ENCODE data around the gene PYDC2.

The PYDC2 gene
- long read RNA-seq, donor 1 = 0 reads
- long read RNA-seq, donor 2 = 0 reads
- long read RNA-seq, donor 3 = 0 reads
- long read RNA-seq, donor 4 = 0 reads
- long read RNA-seq, donor 5 = 0 reads
- long read RNA-seq, donor 6 = 0 reads
- long read RNA-seq, donor 7 = 0 reads
- long read RNA-seq, donor 8 = 0 reads

DNA sequence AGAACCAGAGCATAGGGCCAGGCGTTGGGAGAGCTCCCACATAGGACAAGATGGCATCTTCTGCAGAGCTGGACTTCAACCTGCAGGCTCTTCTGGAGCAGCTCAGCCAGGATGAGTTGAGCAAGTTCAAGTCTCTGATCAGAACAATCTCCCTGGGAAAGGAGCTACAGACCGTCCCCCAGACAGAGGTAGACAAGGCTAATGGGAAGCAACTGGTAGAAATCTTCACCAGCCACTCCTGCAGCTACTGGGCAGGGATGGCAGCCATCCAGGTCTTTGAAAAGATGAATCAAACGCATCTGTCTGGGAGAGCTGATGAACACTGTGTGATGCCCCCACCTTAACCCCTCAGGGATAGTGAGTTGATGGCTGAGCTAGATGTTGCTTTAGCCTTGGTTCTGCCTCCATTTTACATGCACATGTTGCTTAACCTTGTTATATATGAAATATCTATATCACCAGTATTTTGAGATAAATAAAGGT is at the start of gene PYDC2:
Gene PYDC2 (plus strand): TSS at position 51 of the 483 bp plus-strand sequence. CDS start 0 bp downstream, at position 51.
- no peak for DNase-seq

DNA sequence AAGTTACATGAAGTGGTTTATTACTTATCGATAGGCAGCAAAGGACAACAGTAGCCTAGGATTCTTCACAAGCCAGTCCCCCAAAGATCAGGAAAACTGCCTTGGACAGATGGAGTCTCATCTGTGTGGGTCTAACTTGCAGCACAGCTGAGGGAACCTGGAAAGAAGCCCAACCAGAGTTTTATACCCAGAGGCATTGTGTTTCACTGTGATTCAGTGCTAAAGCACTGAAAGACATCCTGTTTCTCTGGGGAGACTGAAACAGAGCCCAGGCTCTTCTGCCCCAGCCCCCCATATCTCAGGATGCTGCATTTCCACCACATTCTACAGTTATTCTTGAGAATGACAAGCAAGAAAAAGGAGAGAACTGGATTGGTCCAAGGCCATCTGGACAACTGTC is 48.2 kb upstream of the PYDC2 start:
- DNase-seq = no peak

DNA sequence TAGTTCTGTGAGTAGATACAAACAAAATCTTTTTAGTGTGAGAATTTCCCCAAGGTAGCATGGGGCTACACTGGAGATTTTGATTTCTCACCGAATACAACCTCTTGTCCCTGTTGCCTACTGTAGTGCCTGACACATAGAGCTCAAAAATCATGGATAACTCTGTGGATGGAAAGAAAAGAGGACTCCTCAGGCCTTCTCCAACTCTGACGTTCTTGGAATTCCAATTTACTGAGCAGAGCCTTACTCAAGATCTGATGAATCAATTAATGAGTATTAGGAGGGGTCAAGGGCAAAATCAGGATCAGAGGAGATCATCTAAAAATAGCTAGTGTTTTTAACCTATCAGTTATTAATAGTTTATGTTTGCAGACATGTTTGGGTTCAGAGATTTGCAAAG is 46.7 kb upstream of the PYDC2 start:
- no peak for DNase-seq

DNA sequence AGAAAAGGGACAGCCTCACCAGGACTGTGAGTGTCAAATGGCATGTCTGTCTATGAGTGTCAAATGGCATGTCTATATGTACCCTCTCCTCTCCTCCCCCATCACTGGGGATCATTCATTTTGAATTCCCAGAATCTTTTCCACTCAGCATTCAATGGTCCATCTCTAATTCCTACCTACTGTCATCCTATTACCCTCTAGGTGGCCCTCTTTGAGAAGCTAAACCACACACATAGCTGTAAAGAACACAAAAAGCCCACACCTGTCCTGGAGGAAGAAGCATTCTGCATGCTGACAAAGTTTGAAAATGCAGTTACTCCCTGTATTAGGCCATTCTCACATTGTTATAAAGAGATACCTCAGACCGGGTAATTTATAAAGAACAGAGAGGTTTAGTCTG is 46.2 kb upstream of the PYDC2 start:
- DNase-seq = no peak

DNA sequence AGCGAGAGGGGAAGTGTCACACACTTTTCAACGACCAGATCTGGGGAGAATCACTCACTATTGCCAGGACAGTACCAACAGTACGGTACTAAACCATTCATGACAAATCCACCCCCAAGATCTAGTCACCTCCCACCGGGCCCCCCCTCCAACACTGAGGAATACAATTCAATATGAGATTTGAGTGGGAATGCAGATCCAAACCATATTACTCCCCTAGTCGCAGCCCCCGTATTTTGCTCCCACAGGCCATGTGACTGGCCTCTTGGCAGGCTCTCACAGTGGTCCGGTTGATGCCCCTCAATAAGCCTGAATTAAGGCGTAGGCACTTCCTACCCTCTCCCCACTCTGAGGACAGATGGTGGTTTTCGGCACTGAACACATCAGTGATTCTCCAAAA is 45.4 kb upstream of the PYDC2 start:
- no peak for DNase-seq

DNA sequence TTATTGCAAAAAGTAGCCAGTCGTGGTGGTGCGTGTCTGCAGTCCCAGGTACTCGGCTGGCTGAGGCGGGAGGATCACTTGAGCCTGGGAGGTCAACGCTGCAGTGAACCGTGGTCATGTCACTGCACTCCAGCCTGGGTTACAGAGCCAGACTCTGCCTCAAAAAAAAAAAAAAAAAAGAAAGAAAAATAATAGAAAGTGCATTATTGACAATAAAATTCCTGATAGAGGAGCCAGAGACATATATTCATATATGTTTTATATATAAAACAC is 43.6 kb upstream of the PYDC2 start:
- DNase-seq = no peak

DNA sequence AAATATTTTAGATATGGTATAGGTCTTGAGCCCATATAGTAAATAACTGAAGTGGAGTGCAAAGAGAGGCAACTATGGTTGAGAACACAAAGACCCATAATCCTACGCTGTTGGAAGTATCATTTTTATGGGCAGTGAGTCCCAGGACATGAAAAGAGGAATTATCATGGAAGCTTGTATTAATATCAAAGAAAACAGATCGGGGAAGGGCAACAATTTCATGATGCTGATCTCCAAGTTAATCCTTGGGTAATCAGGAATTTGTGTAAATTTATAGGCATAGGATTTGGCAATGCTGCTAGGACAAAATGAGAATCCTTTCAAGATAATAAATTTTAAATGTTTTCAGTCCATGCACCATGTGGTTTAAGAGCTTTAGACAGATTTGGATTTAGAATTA is 40.2 kb upstream of the PYDC2 start:
- DNase-seq = no peak

DNA sequence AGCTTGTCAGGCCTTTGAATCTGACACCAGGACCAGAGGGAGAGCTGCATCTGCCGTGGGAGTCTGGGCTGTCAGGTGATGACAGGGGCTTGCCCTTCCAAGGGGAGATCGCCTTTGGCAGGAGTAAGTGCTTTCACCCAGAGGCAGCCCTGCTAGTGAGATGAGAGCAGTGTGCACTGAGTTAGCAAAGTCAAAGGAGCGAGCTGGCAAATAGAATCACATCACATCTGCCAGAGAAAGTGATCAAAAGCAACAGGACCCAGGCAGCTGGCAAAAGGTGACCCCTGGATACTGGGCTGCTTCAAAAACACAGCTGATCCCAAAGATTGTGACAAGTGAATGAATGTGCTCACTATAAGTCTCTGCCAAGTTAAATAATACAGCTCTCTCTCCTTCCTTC is 36.1 kb upstream of the PYDC2 start:
- DNase-seq = no peak

DNA sequence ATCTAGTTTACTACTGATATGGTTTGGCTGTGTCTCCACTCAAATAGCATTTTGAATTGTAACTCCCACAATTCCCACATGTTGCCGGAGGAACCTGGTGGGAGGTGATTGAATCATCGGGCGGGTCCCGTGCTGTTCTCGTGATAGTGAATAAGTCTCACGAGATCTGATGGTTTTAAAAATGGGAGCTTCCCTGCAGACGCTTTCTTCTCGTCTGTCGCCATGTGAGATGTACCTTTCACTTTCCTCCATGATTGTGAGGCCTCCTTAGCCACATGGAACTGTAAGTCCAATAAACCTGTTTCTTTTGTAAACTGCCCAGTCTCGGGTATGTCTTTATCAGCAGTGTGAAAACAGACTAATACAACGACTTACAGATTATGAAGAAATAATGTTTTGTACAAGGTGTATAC is 35.6 kb upstream of the PYDC2 start:
- no peak for DNase-seq

DNA sequence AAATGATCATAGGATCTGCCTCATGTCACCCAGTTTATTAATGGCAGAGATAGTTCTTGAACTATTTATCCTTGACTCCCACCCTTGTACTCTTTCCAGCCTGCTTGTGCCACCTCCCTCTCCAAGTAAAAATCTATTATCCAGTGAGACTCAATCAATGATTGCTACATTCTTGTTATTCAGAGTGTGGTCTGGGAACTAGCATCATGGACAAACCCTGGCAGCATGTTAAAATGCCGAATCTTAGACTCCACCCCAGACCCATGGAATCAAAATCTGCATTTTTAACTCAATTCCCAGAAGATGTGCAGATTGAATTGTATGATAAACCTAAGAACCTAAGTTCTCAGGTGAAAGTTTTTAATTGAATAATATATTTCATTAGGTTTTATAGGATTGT is 34.7 kb upstream of the PYDC2 start:
- no peak for DNase-seq

DNA sequence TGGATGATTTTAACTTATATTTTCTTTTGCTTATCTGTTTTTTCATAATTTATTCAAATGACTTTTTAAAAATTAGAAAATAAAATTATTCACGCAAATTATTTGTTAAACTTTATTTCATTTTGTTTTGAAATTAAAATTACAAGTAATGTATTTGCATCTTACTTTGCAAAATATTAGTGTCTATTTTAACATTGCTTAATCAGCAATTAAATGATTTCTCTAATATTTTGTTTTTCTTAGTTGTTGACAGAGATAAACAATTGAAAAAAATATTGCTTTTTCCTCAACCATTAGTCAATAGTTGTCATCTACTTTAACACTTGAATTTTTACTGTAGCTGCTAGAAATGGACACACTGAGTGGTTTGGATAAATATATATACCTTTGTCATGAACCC is 32.8 kb upstream of the PYDC2 start:
- DNase-seq = no peak

DNA sequence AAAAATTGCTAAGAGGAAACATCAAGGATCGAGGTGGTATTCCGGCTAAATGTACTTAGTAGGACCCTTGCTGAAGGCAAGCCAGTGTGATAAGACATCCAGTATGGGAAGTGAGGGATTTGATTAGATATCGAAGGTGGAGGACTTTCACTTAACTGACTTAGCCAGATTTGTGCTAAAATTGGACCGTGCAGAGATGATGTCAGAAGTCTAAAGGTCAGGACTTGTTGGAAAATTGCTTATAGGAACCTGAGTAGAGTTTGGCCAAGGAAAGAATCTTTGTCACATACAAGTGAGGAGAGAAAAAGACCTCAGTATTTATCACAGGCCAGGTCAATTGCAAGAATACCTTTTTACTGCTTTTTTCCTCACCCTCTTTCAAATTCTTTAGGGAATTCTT is 30.9 kb upstream of the PYDC2 start:
- no peak for DNase-seq

DNA sequence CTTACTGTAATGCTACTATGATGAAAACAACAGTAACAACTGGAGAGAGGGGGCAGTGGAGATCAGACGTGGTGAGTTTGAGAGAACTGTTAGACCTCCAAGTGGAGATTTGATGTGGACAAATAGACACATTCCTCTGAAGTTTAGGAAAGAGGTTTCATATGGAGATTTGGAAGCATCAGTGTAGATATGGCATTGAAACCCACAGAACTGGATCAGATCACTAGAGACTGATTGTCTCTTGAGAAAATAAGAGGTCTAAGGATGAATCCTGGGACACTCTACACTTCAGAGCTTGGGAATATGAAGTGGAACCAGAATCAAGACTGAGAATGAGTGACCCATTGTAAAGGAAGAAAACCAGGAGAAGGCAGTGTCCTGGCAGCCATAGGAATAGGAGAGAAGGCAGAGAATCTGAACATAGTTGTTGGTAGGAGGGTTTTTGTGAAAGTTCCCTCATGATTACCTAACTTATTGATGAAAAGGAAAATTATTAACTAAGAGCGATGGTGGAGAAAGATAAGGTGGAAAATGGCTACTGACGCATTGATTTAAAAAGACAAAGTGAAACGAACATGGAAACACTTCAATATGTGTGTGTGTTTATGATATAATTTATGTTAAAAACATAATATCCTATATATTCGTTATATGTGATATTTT is 29.7 kb upstream of the PYDC2 start:
- DNase-seq = no peak

DNA sequence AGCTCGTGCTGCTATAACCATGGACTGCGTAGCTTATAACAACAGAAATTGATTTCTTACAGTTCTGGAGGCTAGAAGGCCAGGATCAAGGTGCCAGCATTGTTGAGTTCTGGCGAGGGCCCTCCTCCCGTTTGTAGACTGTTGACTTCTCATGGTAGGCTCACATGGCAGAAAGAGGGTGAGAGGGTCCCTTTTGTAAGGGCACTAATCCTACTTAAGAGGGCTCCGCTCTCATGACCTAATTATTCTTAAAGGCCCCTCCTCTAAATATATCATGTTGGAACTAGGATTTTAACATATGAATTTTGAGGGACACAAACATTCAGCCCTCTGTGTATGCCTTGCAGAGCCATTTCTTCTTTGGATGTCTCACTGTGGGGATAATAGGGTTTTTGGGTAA is 28.8 kb upstream of the PYDC2 start:
- DNase-seq = no peak

DNA sequence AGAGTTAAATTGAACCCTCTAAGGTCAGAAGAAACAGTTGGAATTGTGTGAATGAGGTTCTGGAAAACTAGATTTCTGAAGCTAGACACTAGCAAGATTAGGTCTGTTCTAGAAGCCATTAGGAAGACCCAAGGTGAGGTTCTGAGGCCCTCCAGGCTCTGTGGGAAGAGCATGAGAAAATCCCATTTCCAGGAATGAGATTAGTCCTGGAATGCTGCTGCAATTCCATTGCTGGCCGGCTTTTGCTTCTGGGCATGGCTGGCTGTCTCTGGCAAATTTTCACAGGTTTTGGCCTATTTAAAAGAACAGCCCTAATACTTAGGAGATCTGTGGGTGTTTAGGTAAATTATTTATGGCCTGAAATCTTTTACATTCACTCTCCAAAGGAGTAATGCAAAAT is 26.9 kb upstream of the PYDC2 start:
- DNase-seq = no peak

DNA sequence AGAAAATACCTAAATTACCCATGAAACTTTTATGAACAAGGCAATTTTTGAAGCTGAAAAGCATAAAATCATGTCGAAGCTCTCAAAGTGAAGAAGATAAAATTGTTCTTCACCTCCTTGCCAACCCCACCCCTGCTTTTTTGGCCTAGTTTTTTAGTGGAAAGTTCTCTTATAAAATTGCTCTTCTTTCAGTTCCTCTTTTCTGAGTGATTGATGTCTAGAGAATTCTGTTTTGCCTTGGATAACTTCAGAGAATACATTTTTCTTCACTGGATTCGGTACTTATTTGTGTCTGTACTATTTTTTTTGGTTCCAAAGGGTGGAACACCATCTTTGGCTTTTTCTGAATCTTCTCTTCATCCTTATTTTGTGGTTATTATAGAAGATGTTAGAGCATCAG is 25.0 kb upstream of the PYDC2 start:
- DNase-seq = no peak

DNA sequence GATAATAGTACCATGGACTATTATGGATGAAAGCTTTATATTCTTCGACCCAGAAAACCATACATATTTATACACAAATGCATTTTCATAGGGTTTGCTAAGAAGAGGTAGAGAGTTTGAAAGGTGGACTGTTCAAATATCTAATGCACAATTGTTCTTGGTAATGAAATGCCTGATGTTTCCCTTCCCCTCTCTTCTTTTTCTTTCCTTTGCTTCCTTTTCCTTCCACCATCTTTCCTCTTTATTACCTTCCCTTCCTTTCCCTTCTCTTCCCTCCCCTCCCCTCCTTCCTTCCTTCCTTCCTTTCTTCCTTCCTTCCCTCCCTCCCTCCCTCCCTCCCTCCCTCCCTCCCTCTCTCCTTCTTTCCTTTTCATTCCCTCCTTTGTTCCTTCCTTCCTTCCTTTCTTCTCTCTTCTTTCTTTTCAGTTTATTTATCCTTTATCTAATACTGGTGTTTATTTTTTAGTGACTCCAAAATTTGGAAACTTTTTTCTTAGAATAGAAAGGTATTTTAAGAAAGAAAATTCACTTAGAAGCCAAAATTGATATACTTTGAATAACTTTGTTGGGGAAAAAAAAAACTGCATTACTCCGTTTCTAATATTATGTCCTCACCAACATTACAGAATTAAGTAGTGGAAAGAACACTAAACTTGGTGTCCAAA is 22.7 kb upstream of the PYDC2 start:
- DNase-seq = no peak

DNA sequence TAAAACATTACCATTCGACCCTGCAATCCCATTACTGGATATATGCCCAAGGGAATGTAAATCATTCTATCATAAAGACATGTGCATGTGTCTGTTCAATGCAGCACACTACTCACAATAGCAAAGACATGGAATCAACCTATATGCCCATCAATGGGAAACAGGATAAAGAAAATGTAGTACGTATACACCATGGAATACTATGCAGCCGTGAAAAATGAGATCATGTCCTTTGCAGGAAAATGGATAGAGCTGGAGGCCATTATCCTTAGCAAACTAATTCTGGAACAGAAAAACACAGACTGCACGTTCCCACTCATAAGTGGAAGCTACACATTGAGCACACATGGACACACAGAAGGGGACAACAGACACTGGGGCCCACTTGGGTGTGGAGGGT is 20.4 kb upstream of the PYDC2 start:
- no peak for DNase-seq

DNA sequence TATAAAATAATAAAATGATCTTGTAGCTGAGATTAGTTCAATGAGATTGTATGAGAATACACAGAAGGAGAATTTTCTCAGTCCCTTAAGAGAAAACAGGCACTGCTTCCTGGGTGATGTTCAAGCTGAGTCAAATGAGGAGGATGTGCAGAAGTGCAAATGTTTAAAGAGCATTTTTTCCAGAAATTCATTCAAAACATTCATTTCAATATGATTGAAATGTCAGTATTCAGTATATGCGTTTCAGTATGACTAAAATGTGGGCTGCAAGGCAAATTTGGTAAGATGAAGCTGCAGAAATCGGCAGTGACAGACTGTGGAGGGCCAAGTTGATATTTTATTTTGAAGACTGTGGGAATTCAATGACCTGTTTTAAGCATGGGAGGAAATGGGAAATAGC is 19.3 kb upstream of the PYDC2 start:
- DNase-seq = no peak

DNA sequence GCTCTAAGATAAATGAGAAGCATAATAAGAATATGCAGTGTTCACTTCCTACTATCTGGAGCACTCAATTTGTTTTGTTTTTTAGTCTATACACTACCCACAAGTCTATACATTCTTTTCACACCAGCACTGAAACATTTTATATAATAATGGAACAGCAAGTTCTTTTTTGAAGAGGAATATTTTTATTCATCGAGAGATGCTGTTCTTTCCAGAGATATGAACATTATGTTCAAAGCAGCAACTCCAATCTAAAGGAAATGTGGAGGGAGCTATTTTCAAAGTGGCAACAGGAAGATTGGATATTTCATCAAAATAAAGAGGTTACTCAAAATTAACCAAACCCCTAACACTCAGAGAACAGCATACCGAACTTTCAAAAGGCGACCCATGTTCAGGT is 16.4 kb upstream of the PYDC2 start:
- DNase-seq = no peak

DNA sequence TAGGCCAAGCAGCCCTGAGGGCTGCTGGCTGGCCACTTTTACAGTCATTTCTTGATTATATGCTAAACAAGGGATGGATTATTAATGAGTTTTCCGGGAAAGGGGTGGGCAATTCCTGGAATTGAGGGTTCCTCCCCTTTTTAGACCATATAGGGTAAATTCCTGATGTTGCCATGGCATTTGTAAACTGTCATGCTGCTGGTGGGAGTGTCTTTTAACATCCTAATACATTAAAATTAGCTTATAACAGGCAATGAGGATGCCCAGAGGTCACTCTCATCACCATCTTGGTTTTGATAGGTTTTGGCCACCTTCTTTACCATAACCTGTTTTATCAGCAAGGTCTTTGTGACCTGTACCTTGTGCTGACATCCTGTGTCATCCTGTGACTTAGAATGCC is 11.7 kb upstream of the PYDC2 start:
- no peak for DNase-seq

DNA sequence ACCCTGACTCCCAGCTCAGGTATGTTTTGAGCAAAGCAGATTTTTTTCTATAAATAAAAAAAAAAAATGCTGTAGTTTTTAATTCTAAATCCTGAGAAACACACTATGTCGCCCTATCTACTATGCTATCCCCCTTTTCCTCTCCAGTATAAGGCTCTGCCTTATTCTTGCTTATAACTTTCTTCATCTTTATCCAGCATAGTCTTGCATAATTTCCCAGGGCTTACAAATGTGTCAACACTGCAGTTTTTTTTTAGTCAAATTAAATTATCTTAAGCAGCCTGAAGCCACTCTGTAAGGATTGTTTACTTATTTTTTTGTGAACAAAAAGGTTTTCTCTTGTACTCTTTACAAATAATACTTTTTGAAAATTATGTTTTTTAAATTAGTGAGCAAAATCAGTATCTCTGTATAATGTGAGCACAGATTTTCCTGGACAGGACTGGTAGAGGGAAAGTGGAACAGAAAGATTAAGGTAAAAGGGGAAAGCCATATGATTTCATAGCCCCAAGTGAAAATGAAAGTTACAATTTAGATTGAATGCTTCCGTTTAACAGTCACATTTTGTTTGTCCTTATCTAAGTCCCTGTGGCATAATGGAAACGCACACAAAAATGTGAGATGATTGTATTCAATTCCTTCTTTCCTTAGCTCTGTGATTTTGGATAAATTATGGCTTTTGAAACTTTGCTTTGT is 5.6 kb upstream of the PYDC2 start:
- no peak for DNase-seq

DNA sequence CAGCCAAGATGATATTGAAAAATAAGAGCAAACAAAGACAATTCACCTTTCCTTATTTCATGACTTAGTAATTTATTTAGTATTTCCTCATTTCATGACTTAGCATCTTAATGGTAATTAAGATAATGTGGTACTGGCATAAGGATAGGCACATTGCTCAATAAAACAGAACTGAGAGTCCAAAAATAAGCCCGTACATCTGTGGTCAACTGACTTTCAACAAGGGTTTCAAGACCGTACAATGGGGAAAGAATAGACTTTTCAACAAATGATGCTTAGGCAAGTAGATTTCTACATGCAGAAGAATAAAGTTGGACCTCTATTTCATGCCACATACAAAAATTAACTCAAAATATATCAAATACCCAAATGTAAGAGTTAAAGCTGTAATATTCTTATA is 603 bp upstream of the PYDC2 start:
- no peak for DNase-seq

DNA sequence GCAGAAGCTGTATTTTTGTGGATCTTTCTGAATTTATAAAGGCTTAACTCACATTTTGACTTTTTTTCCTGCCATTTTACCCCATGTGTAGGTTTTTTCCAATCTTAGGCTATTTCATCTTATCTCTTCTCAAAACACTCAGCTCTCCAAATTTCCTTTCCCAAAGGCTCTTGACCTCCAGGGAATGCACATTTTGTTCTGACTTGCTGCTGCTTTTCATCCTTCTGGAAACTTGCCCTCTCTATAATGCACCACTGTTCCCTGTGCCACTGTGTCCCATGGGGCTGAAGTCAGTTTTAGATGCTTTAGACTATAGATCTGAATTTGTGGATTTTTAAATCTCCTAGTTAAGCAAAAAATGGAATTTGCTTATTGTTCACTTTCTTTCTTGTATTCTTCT is 9.1 kb downstream of the PYDC2 start:
- DNase-seq = no peak

All from right kidney (tissue), 9 donors.